ENCODE data around the gene MADD. TPM values are rescaled to one million over a fixed set of nuclear protein-coding genes. Genes with fewer than 3 reads are reported as not detected.

MADD gene
- total and polyA plus RNA-seq, 10 of the 15 experiments (the other 5 are each of a cell fraction or from before 2014, with no cell fraction given) = 0.47 to 35.4 (median 17.6) TPM

- TF ChIP-seq LARP7 (IDR thresholded peaks at IDR 0.05) = no peak
- peak; percentile 42 for TF ChIP-seq HCFC1 (IDR thresholded peaks at IDR 0.05; ENCODE audit: low read length)
- TF ChIP-seq MEF2B (IDR thresholded peaks at IDR 0.05; ENCODE audit: partially characterized antibody, poor library complexity, severe bottlenecking) = no peak
Observed at GRCh38 chr11:47269829-47270305, at the start of gene MADD (continued).

GRCh38 chr11:47220401-47220821, 49.5 kb upstream of the MADD start:
- POLR2A ChIA-PET = interaction anchor here (0.5 to 1.4 kb wide), 5 partner anchors 10 to 466 kb away, joined by 3 to 6 read pairs (median 3); partner anchors contain the start of gene ACP2
- no peaks in the 10 kb centered on the region for H3K9me3 ChIP-seq (replicated peaks; ENCODE audit: control insufficient read depth, insufficient read depth, low read length)
- DNase-seq (ENCODE audit: low read depth, low spot score) (no peak), FAIRE-seq (no peak), ATAC-seq (no peak)
- no peak overlapping the region for H3K9ac ChIP-seq (ENCODE audit: control insufficient read depth, insufficient read depth, low read length)
- no peak overlapping the region for H2AFZ ChIP-seq (ENCODE audit: control insufficient read depth, low read depth, low read length)
- no peak overlapping the region for H3K4me3 ChIP-seq
- no peaks in the 10 kb centered on the region for H3K27me3 ChIP-seq (replicated peaks in 1 of 2; ENCODE audit: control insufficient read depth in 2 of 2, insufficient read depth in 2 of 2, low read length in 1 of 2)
- peaks cover 39% of the 10 kb centered on the region for H3K79me2 ChIP-seq (ENCODE audit: control insufficient read depth, insufficient read depth, low read length)
- peaks cover 12% of the 10 kb centered on the region for H3K4me1 ChIP-seq (ENCODE audit: control insufficient read depth, insufficient read depth, low read length)
- in situ Hi-C loops (cut with MboI) (no loop called here), intact Hi-C loops (cut with micrococcal nuclease; ENCODE audit: unreplicated experiment) (no loop called here)
- peaks cover 1 to 4% of the 10 kb centered on the region in 2 experiments; a peak in 2 of 4 replicates for H3K36me3 ChIP-seq (ENCODE audit: control insufficient read depth in 2 of 2, insufficient read depth in 2 of 2, low read length in 1 of 2)
- H3K4me2 ChIP-seq (ENCODE audit: control insufficient read depth, insufficient read depth) = no peak overlapping the region
- H4K20me1 ChIP-seq (ENCODE audit: control insufficient read depth, insufficient read depth) = no peaks in the 10 kb centered on the region
- WGBS (ENCODE audit: insufficient coverage, insufficient replicate concordance, low lambda C conversion rate, missing lambda C conversion rate) = 100% methylated on average over 1 of the region's 1 CpG
- no TSS peak for BruUV-seq (replicated peaks)
- CTCF ChIA-PET = interaction anchor here (0.6 to 2.3 kb wide), 6 partner anchors 14 to 219 kb away, joined by 3 to 9 read pairs (median 4); partner anchors contain the start of gene ACP2
- no peak overlapping the region for H3K27ac ChIP-seq (ENCODE audit: control insufficient read depth, insufficient read depth)
- RAD21 ChIA-PET (ENCODE audit: unreplicated experiment) = no interaction called here
- SMC1A ChIA-PET (ENCODE audit: uncharacterized antibody, unreplicated experiment) = interaction anchor here (0.7 to 1.8 kb wide), 4 partner anchors 28 to 150 kb away, joined by 3 to 5 read pairs (median 4); partner anchors contain the start of gene ACP2
- TF ChIP-seq NRF1 (conservative IDR thresholded peaks at IDR 0.05; ENCODE audit: low read depth, low read length) = no peak
- TF ChIP-seq TCF12 (IDR thresholded peaks at IDR 0.05; ENCODE audit: low read depth, low read length) = no peak
- no peak for TF ChIP-seq MYB (IDR thresholded peaks at IDR 0.05; ENCODE audit: borderline replicate concordance, low read depth, low read length)
- no peak for TF ChIP-seq SMC3 (IDR thresholded peaks at IDR 0.05; ENCODE audit: borderline replicate concordance, low read length)
- TF ChIP-seq RB1 (IDR thresholded peaks at IDR 0.05; ENCODE audit: borderline replicate concordance) = no peak
- TF ChIP-seq, protein P1, sequence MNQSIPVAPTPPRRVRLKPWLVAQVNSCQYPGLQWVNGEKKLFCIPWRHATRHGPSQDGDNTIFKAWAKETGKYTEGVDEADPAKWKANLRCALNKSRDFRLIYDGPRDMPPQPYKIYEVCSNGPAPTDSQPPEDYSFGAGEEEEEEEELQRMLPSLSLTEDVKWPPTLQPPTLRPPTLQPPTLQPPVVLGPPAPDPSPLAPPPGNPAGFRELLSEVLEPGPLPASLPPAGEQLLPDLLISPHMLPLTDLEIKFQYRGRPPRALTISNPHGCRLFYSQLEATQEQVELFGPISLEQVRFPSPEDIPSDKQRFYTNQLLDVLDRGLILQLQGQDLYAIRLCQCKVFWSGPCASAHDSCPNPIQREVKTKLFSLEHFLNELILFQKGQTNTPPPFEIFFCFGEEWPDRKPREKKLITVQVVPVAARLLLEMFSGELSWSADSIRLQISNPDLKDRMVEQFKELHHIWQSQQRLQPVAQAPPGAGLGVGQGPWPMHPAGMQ (IDR thresholded peaks at IDR 0.05; ENCODE audit: borderline replicate concordance) = no peak
- no peak for TF ChIP-seq HDAC6 (IDR thresholded peaks at IDR 0.05; ENCODE audit: unreplicated experiment)
- no peak for TF ChIP-seq HDAC2 (IDR thresholded peaks at IDR 0.05)
- no peak for TF ChIP-seq SPI1 (IDR thresholded peaks at IDR 0.05; ENCODE audit: borderline replicate concordance, insufficient read depth, low read depth, low read length)
- no peak for TF ChIP-seq POLR2A (IDR thresholded peaks at IDR 0.05; ENCODE audit: low read depth, low read length)
- TF ChIP-seq, protein P2, sequence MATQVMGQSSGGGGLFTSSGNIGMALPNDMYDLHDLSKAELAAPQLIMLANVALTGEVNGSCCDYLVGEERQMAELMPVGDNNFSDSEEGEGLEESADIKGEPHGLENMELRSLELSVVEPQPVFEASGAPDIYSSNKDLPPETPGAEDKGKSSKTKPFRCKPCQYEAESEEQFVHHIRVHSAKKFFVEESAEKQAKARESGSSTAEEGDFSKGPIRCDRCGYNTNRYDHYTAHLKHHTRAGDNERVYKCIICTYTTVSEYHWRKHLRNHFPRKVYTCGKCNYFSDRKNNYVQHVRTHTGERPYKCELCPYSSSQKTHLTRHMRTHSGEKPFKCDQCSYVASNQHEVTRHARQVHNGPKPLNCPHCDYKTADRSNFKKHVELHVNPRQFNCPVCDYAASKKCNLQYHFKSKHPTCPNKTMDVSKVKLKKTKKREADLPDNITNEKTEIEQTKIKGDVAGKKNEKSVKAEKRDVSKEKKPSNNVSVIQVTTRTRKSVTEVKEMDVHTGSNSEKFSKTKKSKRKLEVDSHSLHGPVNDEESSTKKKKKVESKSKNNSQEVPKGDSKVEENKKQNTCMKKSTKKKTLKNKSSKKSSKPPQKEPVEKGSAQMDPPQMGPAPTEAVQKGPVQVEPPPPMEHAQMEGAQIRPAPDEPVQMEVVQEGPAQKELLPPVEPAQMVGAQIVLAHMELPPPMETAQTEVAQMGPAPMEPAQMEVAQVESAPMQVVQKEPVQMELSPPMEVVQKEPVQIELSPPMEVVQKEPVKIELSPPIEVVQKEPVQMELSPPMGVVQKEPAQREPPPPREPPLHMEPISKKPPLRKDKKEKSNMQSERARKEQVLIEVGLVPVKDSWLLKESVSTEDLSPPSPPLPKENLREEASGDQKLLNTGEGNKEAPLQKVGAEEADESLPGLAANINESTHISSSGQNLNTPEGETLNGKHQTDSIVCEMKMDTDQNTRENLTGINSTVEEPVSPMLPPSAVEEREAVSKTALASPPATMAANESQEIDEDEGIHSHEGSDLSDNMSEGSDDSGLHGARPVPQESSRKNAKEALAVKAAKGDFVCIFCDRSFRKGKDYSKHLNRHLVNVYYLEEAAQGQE (IDR thresholded peaks at IDR 0.05; ENCODE audit: low read depth, low read length) = no peak
- TF ChIP-seq, protein P3, sequence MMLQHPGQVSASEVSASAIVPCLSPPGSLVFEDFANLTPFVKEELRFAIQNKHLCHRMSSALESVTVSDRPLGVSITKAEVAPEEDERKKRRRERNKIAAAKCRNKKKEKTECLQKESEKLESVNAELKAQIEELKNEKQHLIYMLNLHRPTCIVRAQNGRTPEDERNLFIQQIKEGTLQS (IDR thresholded peaks at IDR 0.05; ENCODE audit: borderline replicate concordance, extremely low read depth, low read depth, low read length) = no peak
- no peak for TF ChIP-seq POU2F2 (IDR thresholded peaks at IDR 0.05; ENCODE audit: borderline replicate concordance, low read depth, low read length)
- TF ChIP-seq MEF2A (IDR thresholded peaks at IDR 0.05; ENCODE audit: insufficient read depth, low read depth, low read length) = no peak
- TF ChIP-seq MTA3 (IDR thresholded peaks at IDR 0.05; ENCODE audit: borderline replicate concordance, low read length) = no peak

All from GM12878 (cell line).